RPMI7951 (cell line): ENCODE measurements around the gene KRTDAP. TPM values are rescaled to one million over a fixed set of nuclear protein-coding genes. Genes with fewer than 3 reads are reported as not detected.

ENCODE experiments used
- DNase-seq: peaks from one replicate; pipeline ENCODE4 v3.0.0-alpha.2; 2012; ENCODE audit warnings: low read depth
- total RNA-seq: library from RNA; depleted of rRNA; stranded (reverse); fragments of >200 nt; shearing (Covaris generic); gene quantifications from 2 replicates; pipeline ENCODE4 v1.2.3, GENCODE V29; 2014

KRTDAP gene
- total RNA-seq, 1 experiment from 2014 or later: not detected

- DNase-seq: no peak
Measured at GRCh38 chr19:35513628-35514281, 23.5 kb upstream of the KRTDAP start, which contains the start of gene DMKN. TSS of gene DMKN (minus strand) at chr19:35513649. CDS start at chr19:35513475, 174 bp downstream.

GRCh38 chr19:35512831-35513627, 22.8 kb upstream of the KRTDAP start:
- no peak for DNase-seq

GRCh38 chr19:35511337-35511736, 21.1 kb upstream of the KRTDAP start:
- no peak for DNase-seq

- no peak for DNase-seq
Measured at GRCh38 chr19:35510626-35510964, 20.3 kb upstream of the KRTDAP start.

GRCh38 chr19:35509861-35510625, 19.8 kb upstream of the KRTDAP start:
- DNase-seq: peak; percentile 39

- DNase-seq: no peak
Measured at GRCh38 chr19:35509018-35509652, 18.9 kb upstream of the KRTDAP start.

GRCh38 chr19:35508129-35508528, 17.9 kb upstream of the KRTDAP start:
- DNase-seq: no peak

- no peak for DNase-seq
Measured at GRCh38 chr19:35507561-35507960, 17.3 kb upstream of the KRTDAP start.

- DNase-seq: no peak
Measured at GRCh38 chr19:35506011-35506410, 15.7 kb upstream of the KRTDAP start.

GRCh38 chr19:35502751-35503150, 12.5 kb upstream of the KRTDAP start:
- no peak for DNase-seq

- DNase-seq: no peak
Measured at GRCh38 chr19:35501684-35502083, 11.4 kb upstream of the KRTDAP start.

- no peak for DNase-seq
Measured at GRCh38 chr19:35500611-35501010, 10.3 kb upstream of the KRTDAP start.

- no peak for DNase-seq
Measured at GRCh38 chr19:35498984-35499527, 8.8 kb upstream of the KRTDAP start.

- no peak for DNase-seq
Measured at GRCh38 chr19:35498220-35498619, 8.0 kb upstream of the KRTDAP start.

GRCh38 chr19:35497406-35497805, 7.1 kb upstream of the KRTDAP start:
- DNase-seq: no peak

GRCh38 chr19:35495107-35496064, 5.1 kb upstream of the KRTDAP start:
- DNase-seq: peak; percentile 58

- DNase-seq: no peak
Measured at GRCh38 chr19:35493971-35494370, 3.7 kb upstream of the KRTDAP start.

- DNase-seq: no peak
Measured at GRCh38 chr19:35491836-35492360, 1.6 kb upstream of the KRTDAP start.

GRCh38 chr19:35488677-35489076, 1.6 kb downstream of the KRTDAP start:
- DNase-seq: no peak

GRCh38 chr19:35487656-35488182, 2.5 kb downstream of the KRTDAP start:
- no peak for DNase-seq
